Activated naive CD8-positive, alpha-beta T cell treated with anti-CD3 and anti-CD28 coated beads, Interleukin-2, amount 50 U/mL, for 24 hours (primary cell): ENCODE results near the gene OR51G1.

Experiments
- ATAC-seq: fragments of 150-1000 bp; cut with Tn5 transposase; one replicate; pipeline ENCODE4 v1.10.0; 2021
- DNase-seq: peaks from one replicate; pipeline ENCODE4 v3.0.0; 2021
- H3K27ac Mint-ChIP-seq: one replicate; pipeline ENCODE4 v1.8.0; 2021; ENCODE audit warnings: mild to moderate bottlenecking, mixed read lengths
- H3K27me3 Mint-ChIP-seq: one replicate; pipeline ENCODE4 v1.8.0; 2021; ENCODE audit warnings: mixed read lengths
- H3K36me3 Mint-ChIP-seq: one replicate; pipeline ENCODE4 v1.8.0; 2021; ENCODE audit warnings: low read depth, mixed read lengths
- H3K4me1 Mint-ChIP-seq: one replicate; pipeline ENCODE4 v1.8.0; 2021; ENCODE audit warnings: mixed read lengths
- H3K4me3 Mint-ChIP-seq: one replicate; pipeline ENCODE4 v1.8.0; 2021; ENCODE audit warnings: mild to moderate bottlenecking, moderate library complexity, mixed read lengths
- H3K9me3 Mint-ChIP-seq: one replicate; pipeline ENCODE4 v1.8.0; 2021; ENCODE audit warnings: mixed read lengths

Gene OR51G1

GRCh38 chr11:4890279-4890678 lies 33.9 kb downstream of the OR51G1 start:
- Mint-ChIP-seq H3K9me3 (no peaks in the 10 kb centered on the region), H3K27me3 (peaks cover 2% of the 10 kb centered on the region), H3K27ac (no peak overlapping the region), H3K36me3 (no peaks in the 10 kb centered on the region), H3K4me1 (no peaks in the 10 kb centered on the region), H3K4me3 (no peak overlapping the region)
- ATAC-seq (no peak), DNase-seq (no peak)

DNA sequence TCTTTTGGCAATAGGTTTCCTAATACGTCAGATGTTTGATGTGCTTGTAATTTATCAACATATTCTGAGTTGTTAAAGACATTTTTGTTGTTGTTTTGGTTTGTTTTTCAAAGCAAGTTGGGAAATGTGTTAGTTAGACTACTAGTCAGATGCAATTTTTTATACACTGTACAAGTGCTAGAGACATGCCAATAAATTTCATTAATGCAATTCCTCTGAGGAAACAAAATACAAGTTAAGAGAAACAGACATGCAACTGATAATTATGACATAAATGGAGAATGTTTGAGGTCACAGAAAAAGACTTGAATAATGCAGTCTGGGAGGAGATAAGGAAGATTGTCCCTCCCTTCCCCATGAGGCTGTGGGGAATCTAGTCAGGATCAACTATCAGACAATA lies 36.5 kb downstream of the OR51G1 start:
- no peaks in the 10 kb centered on the region for H3K4me1 Mint-ChIP-seq
- H3K9me3 Mint-ChIP-seq: no peaks in the 10 kb centered on the region
- H3K27ac Mint-ChIP-seq: no peak overlapping the region
- no peaks in the 10 kb centered on the region for H3K36me3 Mint-ChIP-seq
- H3K27me3 Mint-ChIP-seq: peaks cover 2% of the 10 kb centered on the region
- ATAC-seq (no peak), DNase-seq (no peak)
- no peak overlapping the region for H3K4me3 Mint-ChIP-seq

DNA sequence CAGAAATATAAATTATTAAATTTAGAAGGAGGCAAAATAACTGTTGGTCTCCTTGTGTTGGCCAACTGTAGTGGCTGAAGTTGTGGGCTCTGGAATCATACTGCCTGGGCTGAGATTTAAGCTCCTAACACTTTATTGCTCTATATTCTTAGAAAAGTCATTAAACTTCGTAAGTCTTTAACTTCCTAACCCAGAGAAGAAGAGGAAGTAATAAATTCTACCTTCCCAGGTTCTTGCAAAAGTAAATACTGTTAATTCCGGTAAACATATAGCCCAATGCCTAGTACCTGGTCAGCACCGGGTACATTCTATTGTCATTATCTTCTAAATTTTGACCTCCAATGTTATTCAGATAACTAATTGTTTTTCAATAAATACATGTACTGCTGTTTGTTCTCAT lies 38.0 kb downstream of the OR51G1 start:
- Mint-ChIP-seq H3K27ac (no peak overlapping the region), H3K4me1 (no peaks in the 10 kb centered on the region), H3K9me3 (no peaks in the 10 kb centered on the region), H3K36me3 (no peaks in the 10 kb centered on the region), H3K27me3 (peaks cover 2% of the 10 kb centered on the region), H3K4me3 (no peak overlapping the region)
- ATAC-seq: no peak
- DNase-seq: no peak

GRCh38 chr11:4884361-4884760 lies 39.8 kb downstream of the OR51G1 start:
- H3K4me3 Mint-ChIP-seq: no peak overlapping the region
- no peaks in the 10 kb centered on the region for H3K27me3 Mint-ChIP-seq

DNA sequence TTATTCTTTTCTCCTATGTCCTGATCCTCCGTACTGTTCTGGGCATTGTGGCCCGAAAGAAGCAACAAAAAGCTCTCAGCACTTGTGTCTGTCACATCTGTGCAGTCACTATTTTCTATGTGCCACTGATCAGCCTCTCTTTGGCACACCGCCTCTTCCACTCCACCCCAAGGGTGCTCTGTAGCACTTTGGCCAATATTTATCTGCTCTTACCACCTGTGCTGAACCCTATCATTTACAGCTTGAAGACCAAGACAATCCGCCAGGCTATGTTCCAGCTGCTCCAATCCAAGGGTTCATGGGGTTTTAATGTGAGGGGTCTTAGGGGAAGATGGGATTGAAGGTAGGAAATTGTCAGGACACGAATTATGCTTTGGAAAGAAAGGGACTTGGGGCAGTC lies 41.6 kb downstream of the OR51G1 start:
- Mint-ChIP-seq H3K4me1 (no peaks in the 10 kb centered on the region), H3K36me3 (no peaks in the 10 kb centered on the region), H3K9me3 (no peaks in the 10 kb centered on the region), H3K27ac (no peak overlapping the region), H3K4me3 (no peak overlapping the region), H3K27me3 (no peaks in the 10 kb centered on the region)
- ATAC-seq (no peak), DNase-seq (no peak)

More at GRCh38 chr11:4884361-4884760, 39.8 kb downstream of the OR51G1 start:
- H3K36me3 Mint-ChIP-seq: no peaks in the 10 kb centered on the region
- ATAC-seq (no peak), DNase-seq (no peak)
- no peak overlapping the region for H3K27ac Mint-ChIP-seq
- no peaks in the 10 kb centered on the region for H3K4me1 Mint-ChIP-seq
- no peaks in the 10 kb centered on the region for H3K9me3 Mint-ChIP-seq

DNA sequence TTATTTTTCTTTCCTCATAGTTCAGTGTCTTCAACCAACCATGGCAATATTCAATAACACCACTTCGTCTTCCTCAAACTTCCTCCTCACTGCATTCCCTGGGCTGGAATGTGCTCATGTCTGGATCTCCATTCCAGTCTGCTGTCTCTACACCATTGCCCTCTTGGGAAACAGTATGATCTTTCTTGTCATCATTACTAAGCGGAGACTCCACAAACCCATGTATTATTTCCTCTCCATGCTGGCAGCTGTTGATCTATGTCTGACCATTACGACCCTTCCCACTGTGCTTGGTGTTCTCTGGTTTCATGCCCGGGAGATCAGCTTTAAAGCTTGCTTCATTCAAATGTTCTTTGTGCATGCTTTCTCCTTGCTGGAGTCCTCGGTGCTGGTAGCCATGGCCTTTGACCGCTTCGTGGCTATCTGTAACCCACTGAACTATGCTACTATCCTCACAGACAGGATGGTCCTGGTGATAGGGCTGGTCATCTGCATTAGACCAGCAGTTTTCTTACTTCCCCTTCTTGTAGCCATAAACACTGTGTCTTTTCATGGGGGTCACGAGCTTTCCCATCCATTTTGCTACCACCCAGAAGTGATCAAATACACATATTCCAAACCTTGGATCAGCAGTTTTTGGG lies 42.2 kb downstream of the OR51G1 start, which contains the start of gene OR51T1:
Gene OR51T1, plus strand, starts transcription at position 41 of the 641 bp plus-strand sequence. Its CDS starts 0 bp downstream, at position 41.
- no peaks in the 10 kb centered on the region for H3K4me1 Mint-ChIP-seq
- H3K27me3 Mint-ChIP-seq: no peaks in the 10 kb centered on the region
- no peak for DNase-seq
- no peak for ATAC-seq
- H3K9me3 Mint-ChIP-seq: no peaks in the 10 kb centered on the region
- H3K4me3 Mint-ChIP-seq: no peak within 1 kb of the TSS
- no peaks in the 10 kb centered on the region for H3K36me3 Mint-ChIP-seq
- H3K27ac Mint-ChIP-seq: no peak within 1 kb of the TSS

GRCh38 chr11:4881188-4881587 lies 43.0 kb downstream of the OR51G1 start:
- no peaks in the 10 kb centered on the region for H3K4me1 Mint-ChIP-seq
- H3K27me3 Mint-ChIP-seq: no peaks in the 10 kb centered on the region
- DNase-seq (no peak), ATAC-seq (no peak)
- H3K4me3 Mint-ChIP-seq: no peak overlapping the region
- no peaks in the 10 kb centered on the region for H3K36me3 Mint-ChIP-seq
- no peaks in the 10 kb centered on the region for H3K9me3 Mint-ChIP-seq
- H3K27ac Mint-ChIP-seq: no peak overlapping the region
